ENCODE results near the gene NOXO1.
A peak's percentile ranks its signal among the peaks of the same experiment; 100 is the strongest.
"Not testable (repeated sequence)": the region's sequence is repeated elsewhere in the genome, so short reads cannot be mapped to it uniquely, and the experiment has no call there.

The NOXO1 gene

DNA sequence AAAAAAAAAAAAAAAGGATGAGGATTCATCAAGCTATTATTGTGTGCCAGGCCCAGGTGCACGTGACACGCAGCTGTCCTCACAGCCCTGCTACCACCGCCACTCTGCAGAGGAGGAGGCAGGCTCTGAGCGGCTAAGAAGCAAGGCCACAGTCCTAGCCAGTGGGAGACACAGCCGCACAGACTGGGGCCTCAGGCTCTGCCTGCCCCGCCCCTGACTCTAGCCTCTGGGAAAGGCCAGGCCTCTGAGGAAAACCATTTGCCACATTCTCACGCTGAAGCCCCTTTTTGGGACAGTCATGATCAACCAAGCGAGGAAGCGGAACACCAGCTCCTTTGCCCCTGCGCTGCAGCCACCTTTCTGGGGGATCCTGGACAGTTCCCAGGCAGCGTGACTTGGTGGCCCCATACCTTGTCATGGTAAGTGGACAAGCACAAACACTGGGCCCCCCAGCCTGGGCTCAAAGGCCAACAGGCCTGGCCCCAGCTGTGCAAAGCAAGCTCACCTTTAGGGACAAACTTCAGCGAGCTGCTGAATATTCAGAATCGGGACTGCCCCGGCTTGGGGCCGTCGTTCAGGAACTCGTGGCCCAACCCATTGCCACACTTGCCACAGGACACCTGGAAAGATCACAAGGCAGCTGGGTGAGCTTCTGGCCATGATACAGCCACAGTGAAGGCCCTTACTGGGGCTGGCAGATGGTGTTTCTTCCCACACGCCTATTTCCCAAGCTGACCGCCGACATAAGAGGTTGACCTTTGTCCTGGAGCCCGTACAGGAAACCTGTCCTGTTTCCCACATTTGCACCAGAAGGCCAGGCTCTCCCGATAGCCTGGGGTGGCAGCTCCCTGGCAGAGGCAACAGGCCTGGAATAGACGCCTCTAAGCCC, 40.8 kb downstream of the NOXO1 start:
- no peak for DNase-seq

GRCh38 chr16:1939833-1940232, 41.4 kb downstream of the NOXO1 start:
- not testable (repeated sequence) for DNase-seq

GRCh38 chr16:1938910-1939309, 42.4 kb downstream of the NOXO1 start:
- DNase-seq = no peak

GRCh38 chr16:1938316-1938715, 43.0 kb downstream of the NOXO1 start:
- DNase-seq = no peak

DNA sequence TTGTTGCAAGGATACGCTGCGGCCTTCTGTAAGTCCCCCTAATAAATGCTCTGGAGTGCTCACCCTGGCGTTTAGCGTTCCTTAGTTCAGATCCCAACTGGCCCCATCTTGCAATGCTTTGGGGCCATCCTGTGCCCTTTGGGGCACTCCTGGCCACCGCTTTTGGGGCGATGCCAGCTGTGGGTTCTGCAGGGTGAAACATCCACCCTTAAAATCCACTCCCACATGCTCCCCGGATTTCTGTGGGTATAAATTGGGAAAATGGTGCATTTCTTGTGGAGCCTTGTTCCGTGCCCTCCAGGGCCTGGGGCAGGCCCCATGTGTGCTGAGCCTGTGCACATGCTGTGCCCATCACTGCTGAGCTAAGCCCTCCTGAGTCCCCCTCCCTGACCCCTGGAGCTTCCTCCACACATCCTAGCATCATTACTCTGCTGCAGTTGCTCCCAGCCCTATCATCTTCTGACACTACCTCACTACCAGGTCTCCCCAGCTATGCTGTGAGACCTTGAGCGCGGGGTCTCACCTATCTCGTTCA, 44.3 kb downstream of the NOXO1 start:
- DNase-seq = no peak

- no peak for DNase-seq
These were observed 48.1 kb downstream of the NOXO1 start for GRCh38 chr16:1933097-1933661.

DNA sequence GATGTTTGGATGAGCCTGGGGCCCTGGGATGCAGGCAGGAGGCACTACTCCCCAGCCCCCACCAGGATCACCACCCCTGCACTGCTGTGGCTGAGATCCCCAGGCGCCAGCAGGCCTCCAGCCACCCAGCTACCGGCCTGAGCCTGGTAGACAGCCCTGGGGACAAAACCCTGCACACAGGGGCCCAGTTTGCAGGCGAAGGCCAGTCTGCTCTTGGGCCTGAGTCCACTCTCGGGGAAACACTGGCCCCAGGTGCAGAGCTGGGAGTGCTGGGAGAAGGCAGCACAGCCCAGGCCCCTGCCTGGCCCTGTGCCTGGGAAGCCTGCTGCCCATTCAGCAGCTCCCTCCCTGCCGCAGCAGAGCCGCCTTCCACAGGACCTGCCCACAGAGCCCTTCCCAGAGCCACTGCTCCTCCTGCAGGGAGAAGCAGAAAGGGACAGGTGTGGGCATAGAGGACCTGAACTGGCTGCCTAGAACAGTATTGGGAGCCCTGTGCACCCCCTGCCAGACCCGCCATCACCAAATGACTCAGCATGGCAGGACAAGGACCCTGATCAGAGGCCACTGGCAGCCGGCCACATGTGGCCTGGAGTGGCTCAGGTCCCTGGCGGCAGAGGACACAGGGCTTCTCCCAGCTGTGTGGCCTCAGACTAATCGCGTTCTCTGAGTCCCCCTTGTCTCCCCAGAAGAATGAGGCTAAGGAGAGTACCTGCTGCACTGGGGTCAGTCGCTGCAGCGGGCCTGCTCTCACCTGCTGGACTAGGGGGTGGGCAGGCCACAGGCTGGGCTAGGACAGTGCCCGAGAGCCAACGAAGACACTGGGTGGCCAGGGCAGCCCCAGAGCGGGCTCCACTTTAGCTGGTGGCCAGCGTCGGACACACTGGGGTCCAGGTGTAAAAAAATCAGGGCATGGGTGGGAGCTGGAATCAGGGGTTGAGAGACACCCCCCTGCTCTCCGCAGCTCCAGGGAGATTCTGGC, 48.9 kb downstream of the NOXO1 start:
- no peak for DNase-seq

DNA sequence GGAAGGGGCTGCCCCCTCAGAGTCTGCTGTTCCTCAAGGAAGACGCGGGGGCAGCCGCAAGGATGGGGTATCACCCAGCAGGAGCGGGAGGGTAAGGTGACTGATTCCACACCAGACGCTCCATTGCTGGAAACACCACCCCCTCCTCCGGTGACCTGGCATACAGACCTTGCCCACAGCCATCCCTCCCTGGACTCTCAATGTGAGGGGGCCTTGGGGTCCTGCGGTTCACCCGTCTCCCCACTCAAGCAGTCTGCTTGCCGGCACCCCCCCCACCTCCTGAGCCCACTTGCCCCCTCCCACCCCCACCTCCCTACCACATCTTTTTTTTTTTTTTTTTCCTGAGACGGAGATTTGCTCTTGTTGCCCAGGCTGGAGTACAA, 50.9 kb downstream of the NOXO1 start:
- no peak for DNase-seq

DNA sequence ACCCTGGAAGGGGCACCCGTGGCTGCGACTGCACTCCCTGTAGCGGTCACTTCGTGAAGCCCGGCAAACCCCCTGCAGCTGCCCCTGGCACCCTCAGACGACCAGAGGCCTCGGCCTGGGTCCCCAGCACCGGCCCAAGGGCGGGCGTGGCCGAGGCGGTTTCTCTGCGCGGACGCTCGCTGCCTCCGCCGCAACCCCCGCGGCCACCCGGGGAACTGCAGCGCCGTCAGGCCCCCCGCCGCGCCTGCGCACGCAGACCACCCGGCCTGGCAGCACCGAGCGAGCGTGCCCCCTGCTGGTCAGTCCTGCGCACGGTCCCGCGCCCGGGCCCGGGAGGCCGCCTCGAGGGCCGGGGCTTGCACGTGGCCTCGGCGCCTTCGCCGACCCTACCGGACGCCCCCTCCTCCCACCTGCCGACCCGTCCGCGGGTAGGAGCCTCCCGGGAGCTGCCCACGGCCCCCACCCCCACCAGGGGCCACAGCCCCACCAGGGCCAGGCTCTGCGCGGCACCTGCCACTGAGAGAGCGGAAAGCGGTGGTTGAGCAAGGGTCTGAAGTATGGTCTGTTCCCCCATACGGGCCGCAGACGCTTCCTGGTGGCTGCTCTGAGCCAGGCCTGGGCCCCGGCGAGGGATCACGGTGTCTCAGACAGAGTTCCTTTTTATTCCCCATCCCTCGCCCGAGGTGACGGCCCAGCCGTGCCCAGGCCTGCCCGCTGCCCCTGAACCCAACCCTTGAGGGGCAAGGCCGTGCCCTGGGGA, 51.5 kb downstream of the NOXO1 start:
- peak; percentile 76 for DNase-seq

DNA sequence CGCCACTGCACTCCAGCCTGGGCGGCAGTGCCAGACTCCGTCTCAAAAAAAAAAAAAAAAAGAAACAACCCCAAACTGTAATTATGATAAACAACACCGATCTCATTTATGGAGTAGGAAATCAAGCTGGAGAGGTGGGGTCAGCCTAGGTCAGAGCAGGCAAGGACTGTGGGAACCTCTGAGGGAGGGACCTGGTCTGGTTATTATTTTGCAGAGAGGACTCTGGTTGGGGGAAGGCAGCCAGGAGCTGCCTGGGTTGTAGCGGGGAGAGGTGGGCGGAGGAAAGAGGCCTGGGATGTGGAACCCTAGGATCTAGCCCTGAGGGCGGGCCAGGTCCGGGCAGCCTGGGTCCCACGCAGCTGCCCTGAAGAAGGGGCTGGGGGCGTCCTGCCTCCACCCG, 52.2 kb downstream of the NOXO1 start:
- DNase-seq = peak; percentile 27

Measured in HCEC 1CT (cell line).